Measurements from ENCODE around the gene MATN1. TPM values are rescaled to one million over a fixed set of nuclear protein-coding genes. Genes with fewer than 3 reads are reported as not detected.

MATN1 gene
- polyA plus RNA-seq, 1 donor = 1.1 TPM

DNA sequence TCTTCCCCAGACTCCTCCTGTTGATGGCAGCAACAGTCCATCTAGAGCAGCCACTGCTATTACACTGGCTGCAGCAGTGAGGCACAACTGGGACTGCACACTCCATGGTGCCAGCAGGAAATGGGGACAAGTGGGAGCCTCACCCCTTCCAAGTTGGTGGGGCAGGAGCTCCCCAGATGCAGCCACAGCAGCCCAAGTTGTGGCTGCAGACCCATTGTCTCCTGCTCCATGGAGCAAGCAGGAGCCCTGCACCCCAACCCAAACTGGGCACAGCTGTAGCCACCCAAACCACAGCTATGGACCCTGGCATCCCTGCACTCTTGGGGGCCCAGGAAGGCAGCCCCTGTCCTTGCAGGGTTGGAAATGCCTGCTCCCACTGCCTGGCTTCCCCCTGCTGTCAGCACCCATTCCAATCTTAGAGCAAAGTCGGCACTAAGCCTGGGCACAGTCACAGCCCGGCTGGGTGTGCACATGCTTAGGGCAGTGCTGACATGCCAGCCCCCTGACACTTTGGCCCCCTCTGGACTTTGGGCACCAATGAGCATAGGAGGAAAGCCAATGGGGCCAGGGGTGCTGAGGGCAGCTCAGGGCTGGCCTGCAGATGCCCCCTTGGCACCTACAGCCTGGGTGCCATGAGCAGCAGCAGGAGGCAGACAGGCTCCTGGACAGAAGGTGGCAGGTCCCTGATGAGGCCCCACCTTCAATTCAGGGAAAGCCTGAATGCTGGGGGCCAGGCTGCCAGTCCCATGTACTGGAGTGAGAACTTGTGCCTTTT, 44.0 kb downstream of the MATN1 start:
- DNase-seq = no peak

DNA sequence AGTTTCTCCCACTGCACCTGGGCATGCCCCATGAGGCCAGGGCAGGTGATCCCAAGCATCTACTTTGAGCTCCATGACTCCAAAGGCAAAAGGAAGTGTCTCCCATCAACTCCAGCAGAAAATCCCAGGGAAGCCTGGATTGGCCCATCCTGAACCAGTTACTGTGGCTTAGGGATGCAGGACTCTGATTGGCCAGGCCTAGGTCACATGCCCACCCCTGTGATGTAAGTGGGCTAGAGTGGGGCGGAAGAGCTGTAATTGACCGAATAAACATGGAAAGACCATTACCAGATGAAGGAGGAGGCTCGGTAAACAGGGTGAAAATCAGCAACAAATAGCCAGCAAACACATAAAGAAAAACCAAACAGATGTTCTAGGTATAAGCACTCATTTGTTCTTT, 45.2 kb downstream of the MATN1 start:
- DNase-seq = no peak

DNA sequence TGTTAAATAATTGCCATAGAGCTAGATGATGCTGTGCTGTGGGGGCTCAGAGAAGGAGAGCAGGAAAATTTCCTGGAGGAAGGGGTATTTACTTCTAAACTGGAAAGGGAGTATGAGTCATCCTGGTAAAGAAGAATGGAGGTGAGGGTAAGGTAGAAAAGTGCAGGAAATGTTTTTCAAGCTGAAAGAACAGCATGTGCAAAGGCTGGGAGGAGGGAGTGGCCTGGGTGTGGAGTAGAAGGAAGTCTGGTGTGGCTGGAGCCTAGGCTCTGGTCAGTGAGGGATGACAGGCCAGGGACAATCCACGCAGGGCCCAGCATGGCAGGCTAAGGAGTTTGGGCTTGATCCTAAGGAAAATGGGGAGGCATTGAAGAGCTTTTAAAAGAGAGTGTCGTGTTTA, 45.9 kb downstream of the MATN1 start:
- DNase-seq = no peak

DNA sequence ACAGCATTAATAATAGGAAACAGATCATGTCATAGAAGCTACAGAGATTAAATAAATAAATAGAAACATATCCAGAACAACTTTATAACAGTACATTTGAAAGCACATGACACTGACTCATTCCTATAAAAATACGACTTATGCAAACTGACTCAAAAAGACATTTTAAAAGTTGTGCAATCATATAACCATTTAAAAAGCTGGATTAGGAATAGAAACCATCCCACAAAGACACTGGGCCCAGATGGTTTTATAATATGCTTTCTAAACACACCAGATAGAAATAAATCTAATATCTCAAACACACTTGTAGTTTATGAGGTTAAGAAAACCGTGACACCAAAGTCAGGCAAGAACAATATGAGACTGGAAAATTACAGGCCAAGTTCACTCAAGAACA, 47.6 kb downstream of the MATN1 start:
- DNase-seq = no peak

DNA sequence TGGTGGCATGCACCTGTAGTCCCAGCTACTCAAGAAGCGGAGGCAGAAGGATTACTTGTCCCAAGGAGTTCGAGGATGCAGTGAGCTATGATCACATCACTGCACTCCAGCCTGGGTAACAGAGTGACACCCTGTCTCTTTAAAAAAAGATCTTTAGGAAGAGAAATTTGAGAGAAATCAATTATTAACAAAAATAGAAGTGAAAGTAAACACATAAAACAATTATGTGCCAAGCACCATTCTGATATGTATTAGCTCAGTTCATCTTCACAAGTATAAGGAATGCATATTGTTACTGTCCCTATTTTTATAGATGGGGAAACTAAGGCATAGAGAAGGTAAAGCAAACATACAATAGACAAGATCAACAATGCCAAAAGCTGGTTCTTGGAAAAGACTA, 48.1 kb downstream of the MATN1 start:
- DNase-seq = no peak

DNA sequence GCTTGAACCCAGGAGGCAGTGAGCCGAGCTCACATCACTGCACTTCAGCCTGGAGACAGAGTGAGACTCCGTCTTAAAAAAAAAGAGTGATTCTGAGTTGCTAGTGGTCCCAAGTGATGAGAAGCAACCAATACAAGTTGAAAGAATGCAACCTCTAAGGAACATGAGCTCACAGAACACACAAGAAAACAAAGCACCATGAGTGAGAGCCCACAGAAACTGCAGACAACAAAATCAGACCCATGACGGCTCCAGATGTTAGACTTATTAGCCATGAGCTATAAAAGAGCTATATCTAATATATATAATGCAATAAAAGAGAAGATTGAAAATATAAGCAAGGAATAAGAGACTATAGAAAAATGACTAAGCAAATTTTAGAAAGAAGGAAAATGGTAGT, 50.0 kb downstream of the MATN1 start:
- DNase-seq = no peak

DNA sequence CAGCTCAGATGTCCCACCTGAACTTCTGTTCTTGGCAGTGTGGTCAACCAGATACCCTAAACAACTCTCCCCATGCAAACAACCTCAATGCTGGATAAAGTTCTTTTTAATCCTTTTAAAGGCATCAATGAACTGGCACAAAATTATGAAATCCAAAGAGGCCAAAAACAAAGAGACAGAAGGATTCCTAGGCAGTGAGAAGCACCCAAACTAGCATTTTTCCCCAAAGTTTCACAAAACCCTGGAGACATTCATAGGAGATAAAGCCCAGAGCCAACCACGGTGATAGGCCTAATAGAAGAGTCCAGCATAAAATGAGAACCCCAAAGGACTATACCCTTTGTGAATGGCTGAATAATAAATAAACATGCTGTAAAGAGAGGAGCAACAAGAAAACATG, 50.7 kb downstream of the MATN1 start:
- no peak for DNase-seq

DNA sequence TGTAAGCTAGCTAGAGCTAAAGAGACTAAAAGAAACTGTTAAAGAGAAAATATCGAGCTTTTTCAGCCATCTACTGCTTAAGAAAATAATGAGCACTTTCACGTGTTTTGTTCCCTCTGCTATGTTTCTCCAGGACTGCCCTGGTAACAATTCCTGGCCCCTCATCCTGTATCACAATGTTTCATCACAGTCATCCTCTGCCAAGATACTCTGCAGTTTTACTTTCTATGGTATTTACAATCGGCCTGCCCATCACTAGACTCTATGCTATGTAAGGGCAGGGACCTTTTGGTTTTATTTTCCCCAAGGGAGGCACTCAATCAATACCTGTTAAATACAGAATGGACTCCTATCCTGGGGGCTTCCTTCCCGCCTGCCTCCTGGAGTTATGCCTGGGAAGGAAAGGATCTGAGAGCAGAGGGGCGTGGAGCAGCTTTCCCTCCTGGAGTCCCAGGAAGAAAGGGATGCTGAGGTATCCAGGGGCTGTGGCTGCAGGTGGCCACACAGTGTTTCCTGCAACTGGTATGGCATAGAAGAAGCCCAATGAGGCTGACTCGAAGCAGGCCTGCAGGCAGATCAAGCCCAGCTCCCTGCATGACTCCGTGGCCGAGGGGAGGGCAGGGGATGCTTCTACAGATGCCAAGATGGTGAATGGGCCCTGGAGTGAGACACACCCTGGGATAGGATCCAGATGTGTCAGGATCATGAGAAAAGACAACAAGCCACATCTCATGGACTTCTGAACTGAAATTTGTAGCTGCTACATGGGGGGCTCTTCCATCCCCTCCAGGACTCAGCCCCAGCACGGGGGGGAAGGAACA, 52.9 kb downstream of the MATN1 start:
- DNase-seq = no peak

DNA sequence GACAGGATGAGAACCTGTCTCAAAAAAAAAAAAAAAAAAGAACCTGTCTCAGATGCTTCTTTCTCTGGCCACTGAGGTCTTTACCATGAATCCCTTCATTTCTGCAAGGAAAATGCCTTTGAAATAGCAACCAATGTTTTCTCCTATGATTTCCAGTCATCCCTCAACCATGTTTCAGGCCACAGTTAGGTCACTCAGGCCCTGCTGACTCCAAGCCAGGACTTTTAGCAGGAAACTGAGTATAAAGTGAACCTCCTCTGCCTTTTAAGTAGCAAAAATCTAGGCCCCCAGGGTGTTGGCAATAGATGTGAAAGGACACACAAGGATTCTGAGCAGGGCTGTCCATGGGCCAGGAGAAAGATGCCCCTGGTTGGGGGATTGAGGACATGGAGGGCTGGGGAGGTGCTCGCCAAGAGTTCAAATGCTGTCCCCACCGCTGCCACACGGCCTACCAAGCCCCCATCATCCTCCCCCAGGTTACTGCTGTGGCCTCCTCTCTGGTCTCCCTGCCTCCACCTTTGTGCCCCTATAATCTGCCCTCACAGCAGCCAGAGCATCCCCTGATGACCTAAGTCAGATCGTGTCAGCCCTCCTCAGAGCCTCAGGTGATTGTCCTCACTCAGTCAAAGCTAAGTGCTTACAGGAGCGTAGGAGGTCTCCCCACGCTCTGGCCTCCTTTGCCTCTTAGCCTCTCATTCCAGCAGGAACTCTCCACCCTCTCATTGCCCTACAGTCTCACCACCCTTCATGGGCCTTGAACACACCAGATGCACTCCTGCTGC, 54.6 kb downstream of the MATN1 start:
- DNase-seq = no peak

DNA sequence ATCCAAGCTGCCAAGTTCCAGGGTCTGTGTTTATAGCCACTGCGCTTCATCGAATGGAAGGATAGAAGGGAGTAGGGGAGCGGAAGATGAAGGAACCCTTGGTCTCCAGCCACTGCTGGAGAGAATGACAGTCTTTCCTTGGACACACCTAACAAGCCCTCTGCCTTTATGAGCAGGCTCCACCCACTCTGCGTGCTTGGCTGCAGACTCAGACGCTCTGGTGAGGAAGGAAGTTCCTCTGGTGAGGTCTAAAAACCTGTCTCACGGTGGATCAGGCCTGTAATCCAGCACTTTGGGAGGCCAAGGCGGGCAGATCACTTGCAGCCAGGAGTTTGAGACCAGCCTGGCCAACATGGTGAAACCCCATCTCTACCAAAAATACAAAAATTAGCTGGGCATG, 55.4 kb downstream of the MATN1 start:
- DNase-seq = no peak

DNA sequence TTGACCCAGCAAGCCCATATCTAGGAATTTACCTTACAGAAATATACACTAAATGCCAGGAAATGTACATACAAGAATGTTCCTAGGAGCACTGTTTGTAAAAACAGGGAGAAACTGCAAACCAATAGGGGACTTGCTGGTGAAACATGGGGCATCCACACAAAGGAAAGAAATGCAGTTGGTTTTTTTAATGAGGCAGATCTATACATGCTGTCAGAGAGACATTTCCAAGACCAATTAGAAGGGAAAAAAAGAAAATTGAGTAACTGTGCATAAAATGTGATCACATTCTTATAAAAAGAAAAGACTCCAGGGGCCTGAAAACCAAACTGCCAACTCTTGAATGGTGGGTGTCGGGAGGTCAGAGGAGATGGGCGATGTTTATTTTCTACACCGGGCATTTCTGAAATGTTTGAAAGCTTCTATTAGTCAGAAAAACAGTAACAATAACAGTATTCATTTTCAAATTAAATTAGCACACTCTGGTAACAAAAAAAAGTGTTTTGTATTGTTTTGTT, 56.6 kb downstream of the MATN1 start:
- no peak for DNase-seq

DNA sequence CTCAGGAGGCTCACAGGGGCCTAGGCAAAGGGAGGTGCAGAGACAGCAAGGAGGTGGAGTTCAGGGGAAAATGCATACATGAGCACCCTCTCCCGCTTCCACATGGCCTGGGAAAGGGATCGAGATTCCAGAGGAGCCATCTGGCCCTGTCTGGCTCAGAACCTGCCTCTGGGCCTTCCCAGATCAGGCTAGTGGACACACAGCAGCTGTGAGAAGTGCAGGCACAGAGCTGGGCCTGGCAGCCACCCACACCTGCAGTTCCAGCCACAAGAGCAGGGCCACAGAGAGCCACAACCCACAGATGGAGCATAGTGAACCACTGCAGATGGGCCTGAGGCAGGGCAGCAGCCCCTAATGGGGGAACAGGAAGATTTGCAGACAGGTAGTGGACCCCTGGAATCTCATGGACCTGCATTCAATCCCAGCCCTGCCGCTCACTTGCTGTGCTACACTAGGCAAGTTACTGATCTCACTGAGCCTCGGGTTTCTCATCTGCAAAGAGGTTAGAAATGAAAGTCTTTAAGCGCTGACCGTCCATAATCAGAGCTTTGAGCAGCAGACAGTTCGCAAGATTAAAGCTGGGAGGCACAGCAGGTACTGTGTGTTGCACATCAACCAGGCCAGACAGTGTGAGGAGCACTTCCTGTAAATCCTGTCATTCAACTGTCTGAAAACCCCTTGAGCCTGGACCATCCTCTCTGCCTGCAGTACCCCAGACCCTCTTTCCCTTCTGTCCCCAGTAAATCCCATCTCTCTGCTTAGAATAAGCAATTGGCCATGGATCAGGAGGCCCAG, 58.0 kb downstream of the MATN1 start:
- no peak for DNase-seq

DNA sequence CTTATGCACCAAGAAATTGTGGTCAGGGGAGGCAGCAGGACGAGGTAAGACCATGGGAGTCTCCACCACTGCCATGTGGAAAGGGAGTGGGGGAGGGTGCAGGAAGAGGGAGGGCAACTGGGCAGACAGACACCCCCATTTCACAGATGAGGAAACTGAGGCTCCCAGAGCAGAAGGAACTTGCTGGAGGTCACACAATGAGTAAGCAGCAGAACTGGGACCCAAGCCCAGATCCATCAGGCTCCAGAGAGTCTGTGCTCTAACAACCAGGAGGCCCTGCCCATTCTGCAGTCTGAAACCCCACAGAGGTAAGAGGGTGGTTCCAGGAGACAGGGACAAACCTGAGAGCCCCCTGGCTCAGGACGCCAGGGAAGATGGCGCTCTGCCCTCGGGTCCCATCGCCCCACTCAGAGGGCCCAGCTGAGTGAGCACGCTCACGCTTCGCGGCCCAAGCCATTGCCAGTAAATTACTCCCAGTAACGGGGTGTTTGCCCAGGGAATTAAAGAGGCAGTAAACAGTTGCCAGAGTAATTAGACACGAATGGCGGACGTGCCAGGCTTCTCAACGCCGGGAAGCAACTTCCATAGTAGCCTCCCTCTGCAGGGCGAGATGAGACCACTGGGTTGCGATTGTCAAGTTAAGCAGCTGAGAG, 59.2 kb downstream of the MATN1 start:
- DNase-seq = peak; percentile 20

DNA sequence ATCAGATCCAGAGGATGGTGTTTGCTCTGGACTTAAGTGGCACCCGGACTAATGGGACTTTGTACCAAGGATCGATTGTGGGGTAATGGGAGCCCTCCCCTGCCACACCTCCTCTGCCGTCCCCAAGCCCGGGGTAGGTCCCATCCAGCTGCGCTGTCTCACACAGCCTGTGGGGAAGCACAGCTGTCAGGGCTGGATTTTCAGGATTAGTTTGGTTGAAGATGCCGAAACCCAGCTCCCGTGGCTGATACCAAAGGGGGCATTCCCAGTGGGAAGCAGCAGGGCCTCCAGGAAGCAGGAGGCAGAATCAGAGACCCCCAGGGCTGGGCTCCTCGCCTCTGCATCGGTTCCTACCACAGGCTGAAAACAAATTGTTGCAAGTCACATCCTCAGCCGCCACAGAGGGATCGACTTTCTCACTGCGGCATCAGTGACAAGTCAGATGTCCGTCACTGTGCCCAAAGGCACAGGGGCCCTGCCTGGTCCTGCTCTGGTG, 59.7 kb downstream of the MATN1 start:
- DNase-seq = no peak

DNA sequence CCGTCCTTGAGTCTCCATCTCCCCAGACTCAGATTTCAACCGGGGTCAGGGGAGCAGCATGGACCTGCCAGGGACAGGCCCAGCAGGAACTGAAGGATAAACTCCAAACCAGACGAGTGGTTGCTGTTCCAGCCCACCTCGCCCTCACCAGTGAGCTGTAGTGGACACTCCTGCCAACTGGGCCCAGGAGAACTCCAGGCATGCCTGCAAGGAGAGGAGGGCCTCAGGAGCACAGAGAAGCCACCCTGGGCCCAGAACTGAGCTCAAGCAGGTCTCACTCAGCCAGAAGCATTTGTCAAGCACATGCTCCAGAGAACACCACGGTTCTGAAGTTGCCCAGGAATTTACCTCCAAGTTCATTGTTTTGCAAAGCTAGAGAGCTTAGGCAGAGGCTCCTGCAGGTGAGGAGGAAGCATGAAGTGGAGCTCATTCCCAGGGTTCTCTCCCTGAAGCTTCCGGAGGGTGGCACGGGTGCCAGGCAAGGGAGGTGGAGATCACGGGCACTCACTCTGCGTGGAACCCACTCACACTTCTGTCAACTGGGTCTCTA, 61.0 kb downstream of the MATN1 start:
- no peak for DNase-seq

DNA sequence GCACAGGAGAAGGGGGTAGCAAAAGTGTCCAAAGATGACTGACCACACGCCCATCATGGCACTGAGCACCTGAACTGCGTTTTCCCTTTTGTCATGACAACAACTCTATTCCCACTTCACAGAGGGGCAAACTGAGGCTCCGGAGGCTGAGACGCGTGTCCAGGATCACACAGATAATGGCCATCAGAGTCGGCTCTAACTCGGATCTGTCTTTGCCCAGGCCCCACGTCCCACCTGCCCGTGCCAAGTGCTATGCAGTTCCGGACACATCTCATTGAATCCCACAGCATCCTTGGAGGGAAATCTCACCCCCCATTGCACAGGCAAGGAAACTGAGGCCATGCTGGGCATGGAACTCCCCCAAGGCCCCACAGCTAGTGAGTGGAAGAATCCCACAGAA, 62.1 kb downstream of the MATN1 start:
- DNase-seq = no peak

Other genes starting within 250 kb of the MATN1 start
- gene LAPTM5, start 34.2 kb upstream of the MATN1 start, polyA plus RNA-seq (ENCODE audit: insufficient read length) = 26.3 TPM
- gene SDC3, start 185.2 kb upstream of the MATN1 start, polyA plus RNA-seq (ENCODE audit: insufficient read length) = 36.0 TPM

Measured in hindlimb muscle (tissue), 1 donor.